ENCODE data around the gene ACIN1.
A peak's percentile ranks its signal among the peaks of the same experiment; 100 is the strongest.

ACIN1 gene

GRCh38 chr14:23013054-23013748 lies 81.7 kb downstream of the ACIN1 start:
- no peak overlapping the region for H3K27ac ChIP-seq

DNA sequence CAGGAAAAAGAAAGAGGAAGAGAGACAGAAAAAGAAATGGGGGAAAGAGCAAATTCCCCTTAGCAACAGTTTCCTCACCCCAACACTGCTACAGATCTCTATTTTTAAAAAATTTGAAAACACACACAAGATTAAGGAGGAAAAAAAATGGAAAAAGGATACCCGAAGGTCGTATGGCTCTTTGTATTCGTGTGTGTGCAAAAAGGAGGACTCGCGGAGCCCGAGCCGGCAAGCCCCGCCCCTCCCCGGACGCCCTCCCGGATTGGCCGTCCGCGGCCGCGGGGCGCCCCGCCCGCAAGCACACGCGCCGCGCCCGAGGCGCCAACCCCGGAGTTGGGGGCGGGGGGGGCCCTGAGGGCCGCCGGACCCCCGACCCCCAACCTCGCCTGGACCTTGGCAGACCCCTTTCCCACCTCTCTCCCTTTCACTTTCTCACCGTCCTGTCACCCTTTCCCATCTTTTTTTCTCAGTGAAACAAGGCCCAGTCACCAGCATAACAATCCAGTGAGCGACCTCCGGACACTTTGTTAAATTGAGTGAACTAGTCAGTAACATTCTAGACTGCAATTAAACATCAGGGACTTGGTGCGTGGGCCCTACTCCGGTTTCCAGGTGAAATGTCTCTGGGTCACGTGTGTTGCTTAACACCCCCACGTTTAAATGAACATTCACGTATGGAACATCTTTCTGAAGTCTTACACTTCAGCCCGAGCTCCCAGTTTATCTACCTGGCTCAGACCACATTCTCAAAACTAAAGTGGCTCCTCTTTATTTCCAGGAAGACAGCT lies 84.8 kb downstream of the ACIN1 start, which contains the start of gene C14orf93:
TSS of gene C14orf93 (minus strand) at position 205 of the 788 bp plus-strand sequence. CDS start 11,120 bp downstream, outside the sequence.
- peak; percentile 19; the same call in 1 of the 2 replicates for TF ChIP-seq ZFX (IDR thresholded peaks at IDR 0.05)
- TF ChIP-seq, protein P1, sequence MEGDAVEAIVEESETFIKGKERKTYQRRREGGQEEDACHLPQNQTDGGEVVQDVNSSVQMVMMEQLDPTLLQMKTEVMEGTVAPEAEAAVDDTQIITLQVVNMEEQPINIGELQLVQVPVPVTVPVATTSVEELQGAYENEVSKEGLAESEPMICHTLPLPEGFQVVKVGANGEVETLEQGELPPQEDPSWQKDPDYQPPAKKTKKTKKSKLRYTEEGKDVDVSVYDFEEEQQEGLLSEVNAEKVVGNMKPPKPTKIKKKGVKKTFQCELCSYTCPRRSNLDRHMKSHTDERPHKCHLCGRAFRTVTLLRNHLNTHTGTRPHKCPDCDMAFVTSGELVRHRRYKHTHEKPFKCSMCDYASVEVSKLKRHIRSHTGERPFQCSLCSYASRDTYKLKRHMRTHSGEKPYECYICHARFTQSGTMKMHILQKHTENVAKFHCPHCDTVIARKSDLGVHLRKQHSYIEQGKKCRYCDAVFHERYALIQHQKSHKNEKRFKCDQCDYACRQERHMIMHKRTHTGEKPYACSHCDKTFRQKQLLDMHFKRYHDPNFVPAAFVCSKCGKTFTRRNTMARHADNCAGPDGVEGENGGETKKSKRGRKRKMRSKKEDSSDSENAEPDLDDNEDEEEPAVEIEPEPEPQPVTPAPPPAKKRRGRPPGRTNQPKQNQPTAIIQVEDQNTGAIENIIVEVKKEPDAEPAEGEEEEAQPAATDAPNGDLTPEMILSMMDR (conservative IDR thresholded peaks at IDR 0.05), result no peak

More at GRCh38 chr14:23013054-23013748, 81.7 kb downstream of the ACIN1 start:
- TF ChIP-seq, protein P1 (conservative IDR thresholded peaks at IDR 0.05), result no peak
- no peak for TF ChIP-seq ZFX (IDR thresholded peaks at IDR 0.05)

GRCh38 chr14:23009483-23009938 lies 85.4 kb downstream of the ACIN1 start:
- H3K27ac ChIP-seq, result peak overlapping the region; percentile 79
- TF ChIP-seq, protein P1 (conservative IDR thresholded peaks at IDR 0.05), result no peak

More for the DNA sequence above, 84.8 kb downstream of the ACIN1 start, which contains the start of gene C14orf93:
- H3K27ac ChIP-seq, result peak within 1 kb of the TSS; percentile 79

DNA sequence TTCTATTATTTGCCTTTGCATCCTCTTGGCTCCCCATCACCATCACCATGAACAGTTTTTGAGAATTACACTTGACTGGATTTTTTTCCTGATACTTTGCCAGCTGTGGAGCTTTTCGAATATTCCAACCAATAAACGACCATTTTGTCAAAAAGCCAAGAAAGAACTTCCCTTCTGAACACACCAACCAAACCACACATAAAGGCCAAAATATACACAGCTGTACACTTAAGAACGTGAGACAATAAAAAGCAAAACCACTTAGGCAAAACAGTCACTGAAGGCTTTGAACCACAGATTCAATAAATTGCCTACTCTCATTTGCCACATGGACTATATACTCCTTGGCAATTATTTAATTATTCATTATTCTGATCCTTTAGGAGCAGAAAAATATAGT lies 86.1 kb downstream of the ACIN1 start:
- H3K27ac ChIP-seq, result no peak overlapping the region
- no peak for TF ChIP-seq ZFX (IDR thresholded peaks at IDR 0.05)
- TF ChIP-seq, protein P1 (conservative IDR thresholded peaks at IDR 0.05), result no peak

Data from C4-2B (cell line).